Islet of Langerhans (tissue), 1 donor: ENCODE data around the gene MGMT.

ENCODE experiments used
- FAIRE-seq: peaks from one replicate; lab custom pipeline; 2011; peaks lifted over from hg19 to GRCh38; lab: Jason Lieb, UNC

MGMT gene

GRCh38 chr10:129692695-129693094, 225.7 kb downstream of the MGMT start:
- FAIRE-seq, result no peak

- FAIRE-seq, result no peak
Measured at GRCh38 chr10:129693382-129693781, 226.3 kb downstream of the MGMT start.

GRCh38 chr10:129694184-129694583, 227.1 kb downstream of the MGMT start:
- FAIRE-seq, result no peak

- FAIRE-seq, result no peak
Measured at GRCh38 chr10:129694691-129695243, 227.7 kb downstream of the MGMT start.

- FAIRE-seq, result no peak
Measured at GRCh38 chr10:129695671-129696070, 228.6 kb downstream of the MGMT start.

- FAIRE-seq, result no peak
Measured at GRCh38 chr10:129696636-129697035, 229.6 kb downstream of the MGMT start.

GRCh38 chr10:129697463-129698247, 230.6 kb downstream of the MGMT start:
- FAIRE-seq, result no peak

GRCh38 chr10:129699722-129700340, 232.8 kb downstream of the MGMT start:
- no peak for FAIRE-seq

- no peak for FAIRE-seq
Measured at GRCh38 chr10:129702605-129703004, 235.6 kb downstream of the MGMT start.

- no peak for FAIRE-seq
Measured at GRCh38 chr10:129703287-129704137, 236.5 kb downstream of the MGMT start.

GRCh38 chr10:129704225-129704624, 237.2 kb downstream of the MGMT start:
- FAIRE-seq, result no peak

- FAIRE-seq, result no peak
Measured at GRCh38 chr10:129704786-129705525, 237.9 kb downstream of the MGMT start.

GRCh38 chr10:129705676-129706075, 238.6 kb downstream of the MGMT start:
- no peak for FAIRE-seq

- FAIRE-seq, result no peak
Measured at GRCh38 chr10:129706081-129706480, 239.0 kb downstream of the MGMT start.

- no peak for FAIRE-seq
Measured at GRCh38 chr10:129706523-129706922, 239.5 kb downstream of the MGMT start.

- FAIRE-seq, result no peak
Measured at GRCh38 chr10:129707406-129708388, 240.7 kb downstream of the MGMT start.

- no peak for FAIRE-seq
Measured at GRCh38 chr10:129709101-129709500, 242.1 kb downstream of the MGMT start.

- no peak for FAIRE-seq
Measured at GRCh38 chr10:129709627-129710509, 242.8 kb downstream of the MGMT start.

GRCh38 chr10:129710510-129710847, 243.4 kb downstream of the MGMT start:
- no peak for FAIRE-seq

- FAIRE-seq, result no peak
Measured at GRCh38 chr10:129711291-129711690, 244.2 kb downstream of the MGMT start.
